GM18507 (cell line): Measurements from ENCODE around the gene RALY.
A peak's percentile ranks its signal among the peaks of the same experiment; 100 is the strongest.

Source experiments
- DNase-seq: peaks from one replicate; pipeline ENCODE4 v3.0.0; 2011; ENCODE audit warnings: low read depth; ENCODE audit not compliant: insufficient read length; ENCODE audit errors: extremely low spot score
- FAIRE-seq: peaks from 2 replicates; lab custom pipeline; 2011; peaks lifted over from hg19 to GRCh38; lab: Jason Lieb, UNC

The RALY gene

GRCh38 chr20:34042262-34042661 lies 48.6 kb downstream of the RALY start:
- FAIRE-seq = no peak
- DNase-seq = no peak

DNA sequence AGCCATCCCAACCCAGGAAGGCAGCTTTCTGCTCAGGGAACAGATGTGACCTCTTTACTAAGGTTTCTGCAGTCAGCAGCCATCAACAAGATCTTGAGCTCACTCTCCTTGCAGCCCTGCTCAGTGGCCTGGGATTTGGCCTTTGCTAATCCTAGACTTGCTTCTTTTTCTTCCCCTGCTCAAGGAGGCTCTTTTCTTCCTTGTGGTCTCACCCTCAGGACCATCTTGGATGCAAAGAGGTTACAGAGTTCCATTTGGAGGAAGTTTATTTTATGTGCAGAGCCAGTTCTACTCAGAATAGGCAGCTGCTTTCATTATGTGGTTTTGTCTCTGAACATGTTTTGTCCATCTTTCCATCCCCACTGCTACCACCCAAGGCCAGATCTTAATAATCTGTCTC lies 49.3 kb downstream of the RALY start:
- no peak for DNase-seq
- FAIRE-seq = no peak

DNA sequence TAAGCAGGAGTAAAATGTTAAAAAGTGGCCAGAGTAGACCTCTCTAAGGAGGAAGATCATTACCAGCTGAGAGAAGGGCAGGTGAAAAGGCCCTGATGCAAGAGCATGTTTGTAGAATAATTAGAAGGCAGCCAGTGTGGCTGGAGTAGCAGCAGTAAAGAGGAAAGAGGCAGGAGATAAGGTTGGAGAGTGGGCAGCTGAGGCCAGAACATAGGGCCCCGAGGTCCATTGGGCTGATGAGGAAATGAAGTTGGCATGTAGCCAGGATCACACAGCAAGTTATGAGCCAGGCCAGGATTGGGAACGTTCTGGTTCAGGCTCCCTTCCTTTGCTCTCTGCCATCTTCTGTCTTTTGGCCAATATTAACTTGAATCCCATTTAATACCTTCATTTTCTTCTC lies 51.6 kb downstream of the RALY start:
- DNase-seq (no peak), FAIRE-seq (no peak)

DNA sequence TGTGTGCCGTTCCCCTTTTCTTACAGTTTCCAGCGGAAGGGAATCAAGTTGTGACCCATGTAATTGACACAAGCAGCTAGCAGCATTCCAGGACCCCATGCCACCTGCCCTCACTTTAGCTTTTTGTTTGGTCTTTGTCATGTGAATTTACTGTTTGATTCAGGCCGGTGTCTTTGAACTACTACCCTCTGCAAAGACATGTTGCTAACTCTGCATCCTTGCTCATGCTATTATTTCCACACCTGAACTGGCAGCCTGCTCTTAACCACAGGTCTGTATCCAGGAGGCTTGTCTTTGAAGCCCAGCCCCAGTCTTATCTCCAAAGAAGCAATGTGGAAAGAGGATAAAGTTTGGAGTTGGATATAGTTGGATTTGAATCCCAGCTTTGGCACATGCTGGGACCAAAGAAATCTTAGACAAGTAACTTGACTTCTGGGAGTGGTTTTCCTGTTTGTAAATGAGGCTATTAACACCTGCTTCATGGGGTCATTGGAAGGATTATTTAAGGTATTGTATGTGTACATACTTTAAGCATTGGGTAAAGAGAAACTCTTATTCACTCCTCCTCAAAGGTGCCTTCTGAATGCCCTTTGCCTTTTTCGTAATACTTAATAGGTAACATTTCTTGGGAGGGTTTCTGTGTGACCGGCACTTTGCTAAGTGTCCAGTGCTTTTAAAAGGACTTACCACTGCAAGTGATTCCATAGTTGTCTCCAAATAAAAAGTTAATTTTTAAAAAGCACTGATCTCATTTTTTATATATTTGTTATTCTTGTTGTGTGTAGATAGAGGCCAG lies 52.4 kb downstream of the RALY start:
- FAIRE-seq (no peak), DNase-seq (no peak)

GRCh38 chr20:34047010-34047687 lies 53.4 kb downstream of the RALY start:
- DNase-seq = no peak
- FAIRE-seq = no peak

- no peak for DNase-seq
- no peak for FAIRE-seq
These were observed 54.2 kb downstream of the RALY start for GRCh38 chr20:34047917-34048316.

GRCh38 chr20:34049389-34049788 lies 55.7 kb downstream of the RALY start:
- FAIRE-seq = no peak

DNA sequence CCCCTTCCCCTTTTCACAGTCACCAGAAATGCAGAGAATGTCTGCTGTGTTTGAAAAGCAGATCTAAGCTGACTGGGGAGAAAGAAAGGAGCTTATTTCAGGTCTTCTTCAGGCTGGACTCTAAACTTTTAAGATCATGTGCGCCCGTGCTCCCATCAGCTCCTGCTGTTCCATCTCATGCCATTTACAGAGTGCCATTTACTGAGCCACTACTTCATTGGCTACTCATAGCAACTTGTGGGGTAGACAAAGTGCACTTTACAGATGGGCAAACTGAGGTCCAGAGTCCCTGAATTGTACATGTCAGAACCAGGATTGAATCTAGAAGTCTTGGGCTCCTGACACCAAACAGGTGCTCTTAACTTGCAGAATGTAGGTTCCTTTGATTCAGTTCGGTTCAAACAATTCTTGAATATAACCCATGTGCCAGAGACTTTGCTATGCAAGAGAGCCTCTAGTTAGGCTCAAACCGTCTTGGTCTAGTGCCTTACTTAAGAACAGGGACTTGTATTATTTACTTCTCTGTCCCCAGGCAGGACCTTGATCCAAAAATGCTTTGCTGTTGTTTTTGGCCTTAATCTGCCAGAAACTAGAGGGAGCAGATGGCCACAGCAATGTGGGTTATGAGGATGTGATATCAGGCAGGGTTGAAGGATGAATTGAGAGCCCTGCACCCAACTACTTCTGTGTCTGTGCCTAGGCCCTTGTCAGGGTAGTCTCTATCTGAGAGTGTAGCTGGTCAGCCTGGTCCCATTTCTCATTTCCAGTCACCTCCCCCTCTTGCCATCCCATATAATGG lies 56.4 kb downstream of the RALY start:
- FAIRE-seq (no peak), DNase-seq (no peak)

More at GRCh38 chr20:34049389-34049788, 55.7 kb downstream of the RALY start:
- no peak for DNase-seq

DNA sequence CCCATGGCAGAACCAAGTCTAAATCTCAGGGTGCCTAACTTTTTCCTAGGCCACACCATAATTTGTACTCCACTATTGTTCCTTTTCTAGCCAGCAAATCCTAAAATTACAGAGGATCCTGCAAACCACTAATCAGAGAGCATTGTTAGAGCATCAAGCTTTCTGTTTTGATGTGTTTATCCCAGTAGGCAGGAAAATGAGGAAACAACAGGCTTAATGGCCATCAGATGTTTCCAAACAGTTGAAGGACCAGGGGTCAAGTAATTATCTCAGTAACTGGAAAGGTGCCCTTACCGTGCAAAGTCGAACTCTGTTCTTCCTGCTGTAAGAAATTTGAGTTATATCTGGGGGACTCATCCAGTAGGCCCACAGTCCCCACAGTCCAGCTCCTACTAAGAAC lies 58.7 kb downstream of the RALY start:
- DNase-seq (no peak), FAIRE-seq (no peak)

DNA sequence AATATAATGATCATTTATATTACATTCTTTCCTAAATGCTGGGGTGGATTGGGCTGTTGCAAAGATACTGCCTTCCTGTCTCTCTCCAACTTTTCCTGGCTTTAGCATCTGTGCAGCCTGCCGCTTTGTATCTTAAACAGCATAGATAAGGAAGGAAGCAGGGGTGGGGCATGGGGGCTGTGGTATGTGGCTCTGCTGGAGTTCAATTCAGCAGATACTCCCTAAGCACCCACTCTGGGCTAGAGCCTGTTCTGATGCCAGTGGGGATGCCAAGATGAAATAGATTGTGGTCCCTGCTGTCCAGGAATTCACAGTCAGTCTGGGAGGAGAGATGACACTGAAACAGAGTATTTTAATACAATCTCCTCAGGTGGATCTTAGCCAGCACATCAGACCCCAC lies 61.6 kb downstream of the RALY start:
- DNase-seq (no peak), FAIRE-seq (no peak)

- DNase-seq (no peak), FAIRE-seq (no peak)
These were observed 65.1 kb downstream of the RALY start for GRCh38 chr20:34058831-34059230.

GRCh38 chr20:34060970-34061369 lies 67.3 kb downstream of the RALY start:
- DNase-seq = no peak
- FAIRE-seq = no peak

GRCh38 chr20:34061695-34062094 lies 68.0 kb downstream of the RALY start:
- FAIRE-seq = peak; percentile 41
- no peak for DNase-seq

DNA sequence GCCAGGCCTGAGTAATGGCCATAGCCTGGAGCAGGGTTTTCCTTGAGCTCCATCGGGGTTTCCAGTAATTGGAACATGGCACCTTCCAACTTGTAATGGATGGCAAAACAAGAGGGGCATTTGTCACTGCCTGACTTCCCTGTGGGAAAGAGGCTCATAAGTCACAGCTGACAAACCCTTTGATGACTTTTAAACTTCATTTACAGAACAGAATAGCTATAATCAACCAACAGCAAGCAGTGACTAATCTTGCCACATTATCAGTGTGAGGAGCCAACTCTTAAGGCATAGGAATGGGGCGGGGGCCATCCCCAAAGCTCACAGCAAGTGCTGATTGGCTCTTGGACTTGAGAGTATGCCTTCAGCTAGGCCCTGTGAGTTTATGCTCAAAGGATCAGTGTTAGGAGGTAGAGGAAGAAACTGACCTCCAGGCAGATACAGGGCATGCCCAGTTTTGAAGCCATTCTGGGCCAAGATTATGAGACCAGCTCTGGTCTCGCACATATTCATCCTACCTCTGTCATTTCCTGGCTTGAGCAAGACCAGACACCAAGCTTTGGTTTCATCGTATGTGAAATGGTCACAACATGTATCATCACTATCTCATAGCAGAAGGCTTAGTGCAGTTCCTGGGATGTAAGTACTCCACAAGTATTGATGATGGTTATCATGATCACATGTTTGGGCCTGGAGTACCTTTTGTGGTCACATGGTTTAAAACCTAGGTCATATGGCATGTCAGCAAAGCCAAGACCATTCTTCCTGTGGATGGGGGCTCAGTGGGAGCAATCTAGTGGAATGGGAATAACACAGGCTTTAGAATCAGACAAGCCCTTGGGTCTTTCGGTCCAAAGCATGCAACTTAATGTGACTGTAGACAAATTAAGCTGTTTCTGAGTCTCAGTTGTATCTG lies 69.1 kb downstream of the RALY start:
- no peak for FAIRE-seq

GRCh38 chr20:34064286-34064685 lies 70.6 kb downstream of the RALY start:
- FAIRE-seq = no peak
- DNase-seq = no peak

More for the DNA sequence above, 69.1 kb downstream of the RALY start:
- DNase-seq = no peak

GRCh38 chr20:34065260-34065659 lies 71.5 kb downstream of the RALY start:
- FAIRE-seq (no peak), DNase-seq (no peak)

GRCh38 chr20:34066476-34067090 lies 72.9 kb downstream of the RALY start:
- FAIRE-seq (no peak), DNase-seq (no peak)

- no peak for FAIRE-seq
- DNase-seq = no peak
These were observed 74.3 kb downstream of the RALY start for GRCh38 chr20:34068001-34068400.
